Measurements from ENCODE around the gene MYL10.

Gene MYL10

DNA sequence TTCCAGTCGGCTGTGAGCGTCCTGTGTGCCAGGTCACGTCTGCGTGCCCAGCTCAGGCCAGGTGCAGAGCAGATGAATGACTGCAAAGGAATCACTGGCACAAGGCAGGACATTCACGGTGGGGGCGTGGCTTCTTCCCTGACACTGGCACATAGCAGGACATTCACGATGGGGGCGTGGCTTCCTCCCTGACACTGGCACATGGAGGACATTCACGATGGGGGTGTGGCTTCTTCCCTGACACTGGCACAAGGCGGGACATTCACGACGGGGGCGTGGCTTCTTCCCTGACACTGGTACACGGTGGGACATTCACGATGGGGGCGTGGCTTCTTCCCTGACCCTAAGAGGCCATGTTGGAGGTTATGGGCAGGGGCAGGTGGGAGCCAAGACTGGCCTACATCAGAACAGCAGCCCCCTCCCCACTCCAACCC is 64.3 kb downstream of the MYL10 start:
- TF ChIP-seq, protein P1, sequence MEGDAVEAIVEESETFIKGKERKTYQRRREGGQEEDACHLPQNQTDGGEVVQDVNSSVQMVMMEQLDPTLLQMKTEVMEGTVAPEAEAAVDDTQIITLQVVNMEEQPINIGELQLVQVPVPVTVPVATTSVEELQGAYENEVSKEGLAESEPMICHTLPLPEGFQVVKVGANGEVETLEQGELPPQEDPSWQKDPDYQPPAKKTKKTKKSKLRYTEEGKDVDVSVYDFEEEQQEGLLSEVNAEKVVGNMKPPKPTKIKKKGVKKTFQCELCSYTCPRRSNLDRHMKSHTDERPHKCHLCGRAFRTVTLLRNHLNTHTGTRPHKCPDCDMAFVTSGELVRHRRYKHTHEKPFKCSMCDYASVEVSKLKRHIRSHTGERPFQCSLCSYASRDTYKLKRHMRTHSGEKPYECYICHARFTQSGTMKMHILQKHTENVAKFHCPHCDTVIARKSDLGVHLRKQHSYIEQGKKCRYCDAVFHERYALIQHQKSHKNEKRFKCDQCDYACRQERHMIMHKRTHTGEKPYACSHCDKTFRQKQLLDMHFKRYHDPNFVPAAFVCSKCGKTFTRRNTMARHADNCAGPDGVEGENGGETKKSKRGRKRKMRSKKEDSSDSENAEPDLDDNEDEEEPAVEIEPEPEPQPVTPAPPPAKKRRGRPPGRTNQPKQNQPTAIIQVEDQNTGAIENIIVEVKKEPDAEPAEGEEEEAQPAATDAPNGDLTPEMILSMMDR (IDR thresholded peaks at IDR 0.05; ENCODE audit: extremely low read depth, missing control alignments) = no peak
- no peak for DNase-seq (ENCODE audit: low spot score)

DNA sequence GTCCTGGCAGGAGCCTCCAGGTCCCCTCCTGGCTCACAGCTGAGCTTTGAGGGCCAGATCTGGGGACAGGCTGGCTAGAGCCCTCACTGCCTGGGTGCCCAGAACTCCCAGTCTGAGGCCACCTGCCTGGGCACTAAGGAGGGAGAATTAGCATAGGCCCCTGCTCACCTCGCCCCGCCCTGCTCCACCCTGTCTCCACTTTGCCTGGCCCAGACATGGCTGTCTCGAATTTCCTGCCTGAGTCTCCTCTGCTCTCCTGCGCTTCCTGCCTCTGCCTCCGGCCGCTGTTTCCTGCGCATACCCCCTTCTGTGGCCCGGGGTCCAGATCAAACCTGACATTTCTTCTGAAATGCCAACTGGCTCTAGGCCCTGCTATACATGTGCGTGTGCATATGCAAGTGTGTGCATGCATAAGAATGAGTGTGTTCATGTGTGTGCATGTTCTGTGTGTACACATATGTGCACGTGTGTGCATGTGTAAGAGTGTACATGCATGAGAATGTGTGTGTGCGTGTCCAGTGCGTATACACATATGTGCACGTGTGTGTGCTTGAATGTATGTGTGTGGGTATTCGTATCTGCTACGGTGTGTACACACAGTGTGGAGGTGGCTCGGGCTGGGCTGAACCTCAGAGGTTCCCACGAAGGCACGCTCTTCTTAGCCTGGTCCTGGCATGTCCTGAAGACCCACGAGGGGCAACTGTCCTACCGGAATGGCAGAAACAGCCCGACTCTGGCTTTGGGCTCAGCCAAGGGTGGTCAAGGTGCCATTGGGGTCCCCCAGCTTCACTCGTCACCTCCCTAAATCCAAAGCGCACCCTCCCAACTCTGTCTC is 64.9 kb downstream of the MYL10 start:
- DNase-seq (ENCODE audit: low spot score) = peak; percentile 1
- TF ChIP-seq, protein P1 (IDR thresholded peaks at IDR 0.05; ENCODE audit: extremely low read depth, missing control alignments) = no peak
